WERI-Rb-1 (cell line): ENCODE results near the gene SNX24.
"Not testable (repeated sequence)": the region's sequence is repeated elsewhere in the genome, so short reads cannot be mapped to it uniquely, and the experiment has no call there.

Experiments
- DNase-seq: peaks from one replicate; pipeline ENCODE4 v3.0.0-alpha.2; 2020
- H3K27ac ChIP-seq: fragments of 250-450 bp; sonication (Bioruptor Pico); 2 replicates; pipeline ENCODE4 v1.5.1; 2020; ENCODE audit warnings: mild to moderate bottlenecking, moderate library complexity
- H3K27me3 ChIP-seq: fragments of 250-450 bp; sonication (Bioruptor Pico); 2 replicates; pipeline ENCODE4 v1.5.1; 2021; ENCODE audit warnings: mild to moderate bottlenecking, low read depth, moderate library complexity; ENCODE audit not compliant: insufficient read depth, severe bottlenecking
- H3K36me3 ChIP-seq: fragments of 250-450 bp; sonication (Bioruptor Pico); 2 replicates; pipeline ENCODE4 v1.5.1; 2020; ENCODE audit warnings: mild to moderate bottlenecking, moderate library complexity
- H3K4me3 ChIP-seq: 2 replicates; pipeline ENCODE4 v1.5.1; 2011; ENCODE audit warnings: low read depth, mild to moderate bottlenecking, control low read depth, low read length
- H3K9me3 ChIP-seq: fragments of 250-450 bp; sonication (Bioruptor Pico); 2 replicates; pipeline ENCODE4 v1.5.1; 2021; ENCODE audit warnings: mild to moderate bottlenecking, moderate library complexity; ENCODE audit not compliant: severe bottlenecking
- TF ChIP-seq, protein P1 (sequence below): IDR thresholded peaks from 2 replicates; pipeline ENCODE4 v1.5.1; 2011; ENCODE audit warnings: low read depth, mild to moderate bottlenecking, control low read depth, inconsistent platforms, low read length

The SNX24 gene

GRCh38 chr5:122971333-122971732 lies 125.9 kb downstream of the SNX24 start:
- no peaks in the 10 kb centered on the region for H3K27me3 ChIP-seq
- H3K27ac ChIP-seq = no peak overlapping the region
- no peak overlapping the region for H3K4me3 ChIP-seq
- no peaks in the 10 kb centered on the region for H3K9me3 ChIP-seq
- H3K36me3 ChIP-seq = no peaks in the 10 kb centered on the region
- TF ChIP-seq, protein P1, sequence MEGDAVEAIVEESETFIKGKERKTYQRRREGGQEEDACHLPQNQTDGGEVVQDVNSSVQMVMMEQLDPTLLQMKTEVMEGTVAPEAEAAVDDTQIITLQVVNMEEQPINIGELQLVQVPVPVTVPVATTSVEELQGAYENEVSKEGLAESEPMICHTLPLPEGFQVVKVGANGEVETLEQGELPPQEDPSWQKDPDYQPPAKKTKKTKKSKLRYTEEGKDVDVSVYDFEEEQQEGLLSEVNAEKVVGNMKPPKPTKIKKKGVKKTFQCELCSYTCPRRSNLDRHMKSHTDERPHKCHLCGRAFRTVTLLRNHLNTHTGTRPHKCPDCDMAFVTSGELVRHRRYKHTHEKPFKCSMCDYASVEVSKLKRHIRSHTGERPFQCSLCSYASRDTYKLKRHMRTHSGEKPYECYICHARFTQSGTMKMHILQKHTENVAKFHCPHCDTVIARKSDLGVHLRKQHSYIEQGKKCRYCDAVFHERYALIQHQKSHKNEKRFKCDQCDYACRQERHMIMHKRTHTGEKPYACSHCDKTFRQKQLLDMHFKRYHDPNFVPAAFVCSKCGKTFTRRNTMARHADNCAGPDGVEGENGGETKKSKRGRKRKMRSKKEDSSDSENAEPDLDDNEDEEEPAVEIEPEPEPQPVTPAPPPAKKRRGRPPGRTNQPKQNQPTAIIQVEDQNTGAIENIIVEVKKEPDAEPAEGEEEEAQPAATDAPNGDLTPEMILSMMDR = no peak
- no peak for DNase-seq

DNA sequence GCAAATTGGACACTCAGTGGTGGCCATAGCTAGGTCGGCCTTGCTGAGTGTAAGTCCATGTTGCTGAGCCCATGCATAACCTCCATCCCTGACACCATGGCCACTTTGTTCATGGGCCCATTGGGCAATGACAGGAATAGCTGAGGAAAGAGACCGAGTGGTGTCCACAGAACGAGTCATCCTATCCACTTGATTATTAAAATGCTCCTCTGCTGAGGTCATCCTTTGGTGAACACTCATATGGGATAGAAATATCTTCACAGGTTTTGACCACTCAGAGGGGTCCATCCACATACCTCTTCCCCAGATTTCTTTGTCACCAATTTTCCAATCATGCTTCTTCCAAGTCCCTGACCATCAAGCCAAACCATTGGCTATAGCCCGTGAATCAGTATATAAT lies 127.5 kb downstream of the SNX24 start:
- Histone ChIP-seq H3K27ac (no peak overlapping the region), H3K36me3 (no peaks in the 10 kb centered on the region), H3K9me3 (no peaks in the 10 kb centered on the region), H3K27me3 (no peaks in the 10 kb centered on the region), H3K4me3 (no peak overlapping the region)
- no peak for DNase-seq
- TF ChIP-seq, protein P1 = no peak

- H3K27me3 ChIP-seq, H3K9me3 ChIP-seq, DNase-seq, H3K36me3 ChIP-seq, H3K4me3 ChIP-seq, H3K27ac ChIP-seq: not testable (repeated sequence)
These were observed 128.3 kb downstream of the SNX24 start for GRCh38 chr5:122973759-122974158.

DNA sequence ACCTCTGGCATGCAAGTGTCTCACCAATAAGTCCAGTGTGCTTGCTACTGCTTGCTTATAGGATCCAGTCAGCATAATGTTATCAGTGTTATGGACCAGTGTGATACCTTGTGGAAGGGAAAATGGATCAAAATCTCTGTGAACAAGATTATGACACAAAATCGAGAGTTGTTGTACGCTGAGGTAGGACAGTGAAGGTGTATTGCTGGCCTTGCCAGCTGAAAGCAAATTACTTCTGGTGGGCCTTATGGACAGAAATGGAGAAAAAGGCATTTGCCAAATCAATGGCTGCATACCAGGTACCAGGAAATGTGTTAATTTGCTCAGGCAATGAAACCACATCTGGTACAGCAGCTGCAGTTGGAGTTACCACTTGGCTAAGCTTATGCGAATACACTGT lies 128.8 kb downstream of the SNX24 start:
- H3K36me3 ChIP-seq, H3K27ac ChIP-seq, DNase-seq, H3K9me3 ChIP-seq, H3K27me3 ChIP-seq, H3K4me3 ChIP-seq: not testable (repeated sequence)

GRCh38 chr5:122977319-122977718 lies 131.9 kb downstream of the SNX24 start:
- Histone ChIP-seq H3K4me3 (no peak overlapping the region), H3K36me3 (no peaks in the 10 kb centered on the region), H3K27me3 (no peaks in the 10 kb centered on the region), H3K9me3 (no peaks in the 10 kb centered on the region), H3K27ac (no peak overlapping the region)
- no peak for DNase-seq
- TF ChIP-seq, protein P1 = no peak

- H3K9me3 ChIP-seq = no peaks in the 10 kb centered on the region
- H3K27me3 ChIP-seq = no peaks in the 10 kb centered on the region
- H3K4me3 ChIP-seq = no peak overlapping the region
- H3K36me3 ChIP-seq = no peaks in the 10 kb centered on the region
- no peak overlapping the region for H3K27ac ChIP-seq
- TF ChIP-seq, protein P1 = no peak
- no peak for DNase-seq
These were observed 132.7 kb downstream of the SNX24 start for GRCh38 chr5:122978068-122978467.

DNA sequence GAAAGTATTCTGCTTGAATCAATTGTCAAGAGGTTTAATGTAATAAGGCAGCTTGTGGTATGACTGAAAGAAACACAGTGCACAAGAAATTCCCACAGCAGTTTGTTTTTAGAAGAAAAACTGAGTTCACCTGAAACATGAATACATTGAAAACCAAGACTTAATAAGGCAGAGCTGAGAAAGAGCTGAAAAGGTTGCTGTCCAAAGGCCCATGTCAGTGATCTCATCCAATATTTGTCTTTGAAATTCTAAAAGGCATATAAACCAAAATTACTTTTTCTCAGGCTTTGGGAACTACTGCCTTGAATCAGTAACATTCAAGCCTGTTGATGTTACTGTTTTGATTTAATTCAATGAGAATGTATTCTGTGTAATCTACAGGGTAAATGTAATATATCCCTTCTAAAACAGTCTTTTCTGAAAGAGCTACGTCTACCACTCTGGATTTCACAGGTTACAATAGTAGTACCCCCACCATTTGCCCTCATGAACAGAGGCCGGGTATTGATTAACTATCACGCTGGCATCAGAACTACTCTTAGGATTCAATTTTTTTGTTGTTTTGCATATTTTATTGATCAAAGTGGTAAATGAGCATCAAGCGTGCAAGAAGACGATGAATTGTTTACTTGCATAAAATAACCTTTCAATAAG lies 133.4 kb downstream of the SNX24 start:
- TF ChIP-seq, protein P1 = no peak
- no peaks in the 10 kb centered on the region for H3K36me3 ChIP-seq
- no peaks in the 10 kb centered on the region for H3K27me3 ChIP-seq
- no peak for DNase-seq
- no peak overlapping the region for H3K4me3 ChIP-seq
- no peaks in the 10 kb centered on the region for H3K9me3 ChIP-seq
- H3K27ac ChIP-seq = no peak overlapping the region
